IMR-90 (cell line): ENCODE data around the gene MCTP1. TPM values are rescaled to one million over a fixed set of nuclear protein-coding genes. Genes with fewer than 3 reads are reported as not detected.

Experiments used
- ATAC-seq: fragments of 200-7000 bp; cut with Tn5 transposase; 2 replicates; pipeline ENCODE4 v1.9.1; 2020; ENCODE audit warnings: low read depth, mild to moderate bottlenecking, moderate library complexity
- BruUV-seq: library from RNA; stranded (reverse); fragments of 400-500 nt; replicated peaks from 2 replicates; lab custom pipeline; 2021; lab: Mats Ljungman, UMichigan
- CTCF ChIA-PET: fragments of 300-600 bp; formaldehyde crosslinking; extraction: SDS; loops from one replicate; lab custom pipeline; 2021; ENCODE audit warnings: antibody characterized with exemption; lab: Yijun Ruan, JAX
- POLR2A ChIA-PET: fragments of 300-600 bp; sonication (Branson Sonifier 250); formaldehyde crosslinking; loops from one replicate; lab custom pipeline; 2022; ENCODE audit warnings: antibody characterized with exemption; ENCODE audit not compliant: unreplicated experiment; lab: Charles Lee
- DNase-seq: peaks from one replicate; pipeline ENCODE4 v3.0.0; 2013
- H2AFZ ChIP-seq: replicated peaks from 2 replicates; pipeline ENCODE3; 2013; ENCODE audit warnings: low read length, mild to moderate bottlenecking; ENCODE audit not compliant: poor library complexity
- H2AK5ac ChIP-seq: 2 replicates; pipeline ENCODE4 v1.6.1; 2013; ENCODE audit warnings: low read depth, low read length, inconsistent platforms
- H2AK9ac ChIP-seq: replicated peaks from 2 replicates; pipeline ENCODE3; 2013; ENCODE audit warnings: mild to moderate bottlenecking, low read depth, low read length, moderate library complexity; ENCODE audit not compliant: poor library complexity
- H2BK120ac ChIP-seq: 2 replicates; pipeline ENCODE4 v1.6.1; 2013; ENCODE audit warnings: low read depth, low read length, inconsistent platforms
- H2BK15ac ChIP-seq: 3 replicates; pipeline ENCODE4 v1.6.1; 2013; ENCODE audit warnings: low read depth, low read length, inconsistent platforms
- H2BK20ac ChIP-seq: 2 replicates; pipeline ENCODE4 v1.6.1; 2013; ENCODE audit warnings: low read depth, mild to moderate bottlenecking, inconsistent platforms, low read length, moderate library complexity
- H2BK5ac ChIP-seq: 2 replicates; pipeline ENCODE4 v1.6.1; 2013; ENCODE audit warnings: mild to moderate bottlenecking, low read depth, low read length, inconsistent platforms; ENCODE audit not compliant: poor library complexity, severe bottlenecking
- H3K14ac ChIP-seq: replicated peaks from 2 replicates; pipeline ENCODE4 v1.6.1; 2013; ENCODE audit warnings: low read depth, low read length, inconsistent platforms
- H3K18ac ChIP-seq: 2 replicates; pipeline ENCODE4 v1.6.1; 2013; ENCODE audit warnings: low read depth, low read length, control low read depth
- H3K23ac ChIP-seq: 2 replicates; pipeline ENCODE4 v1.6.1; 2013; ENCODE audit warnings: low read depth, low read length, inconsistent platforms
- H3K27ac ChIP-seq: 2 replicates; pipeline ENCODE4 v1.5.1; 2013; ENCODE audit warnings: mild to moderate bottlenecking, control low read depth, low read length; ENCODE audit not compliant: insufficient read depth
- H3K27me3 ChIP-seq: 2 replicates; pipeline ENCODE4 v1.6.1; 2013; ENCODE audit warnings: low read length; ENCODE audit not compliant: control insufficient read depth, insufficient read depth
- H3K36me3 ChIP-seq: 2 replicates; pipeline ENCODE4 v1.6.1; 2013; ENCODE audit warnings: low read length, mixed read lengths; ENCODE audit not compliant: control insufficient read depth, insufficient read depth
- H3K4ac ChIP-seq: 2 replicates; pipeline ENCODE4 v1.6.1; 2013; ENCODE audit warnings: low read depth, low read length, inconsistent platforms
- H3K4me1 ChIP-seq: 2 replicates; pipeline ENCODE4 v1.6.1; 2013; ENCODE audit warnings: low read length, mixed read lengths; ENCODE audit not compliant: control insufficient read depth, insufficient read depth
- H3K4me2 ChIP-seq: 2 replicates; pipeline ENCODE4 v1.6.1; 2013; ENCODE audit warnings: low read depth, mild to moderate bottlenecking, control low read depth, low read length, moderate library complexity
- H3K4me3 ChIP-seq: 2 replicates; pipeline ENCODE4 v1.5.1; 2013; ENCODE audit warnings: low read depth, mild to moderate bottlenecking, control low read depth, low read length, moderate library complexity; ENCODE audit not compliant: insufficient read depth
- H3K56ac ChIP-seq: 2 replicates; pipeline ENCODE4 v1.6.1; 2013; ENCODE audit warnings: low read length, inconsistent platforms; ENCODE audit not compliant: insufficient read depth; ENCODE audit errors: extremely low read depth
- H3K79me1 ChIP-seq, 2 experiments: 2 replicates each; pipeline ENCODE4 v1.6.1; 2013; ENCODE audit warnings: low read length in 2 of 2, inconsistent platforms in 1 of 2, low read depth in 1 of 2
- H3K9ac ChIP-seq: 2 replicates; pipeline ENCODE4 v1.6.1; 2013; ENCODE audit warnings: low read depth, low read length, control low read depth
- H3K9me1 ChIP-seq: 2 replicates; pipeline ENCODE4 v1.6.1; 2013; ENCODE audit warnings: low read length, inconsistent platforms; ENCODE audit not compliant: insufficient read depth
- H3K9me3 ChIP-seq: 2 replicates; pipeline ENCODE4 v1.6.1; 2013; ENCODE audit warnings: low read length; ENCODE audit not compliant: control insufficient read depth, insufficient read depth
- H4K20me1 ChIP-seq: 2 replicates; pipeline ENCODE4 v1.6.1; 2013; ENCODE audit warnings: low read length, inconsistent platforms; ENCODE audit not compliant: insufficient read depth
- H4K5ac ChIP-seq: 2 replicates; pipeline ENCODE4 v1.6.1; 2013; ENCODE audit warnings: mild to moderate bottlenecking, low read depth, low read length, control low read depth
- H4K8ac ChIP-seq, 2 experiments: 2 replicates each; pipeline ENCODE4 v1.6.1; 2013; ENCODE audit warnings: low read depth in 2 of 2, low read length in 2 of 2, control low read depth in 1 of 2, inconsistent platforms in 1 of 2
- H4K91ac ChIP-seq: 2 replicates; pipeline ENCODE4 v1.6.1; 2013; ENCODE audit warnings: low read depth, low read length, inconsistent platforms; ENCODE audit not compliant: insufficient read depth
- BHLHE40 ChIP-seq: fragments of 150-350 bp; IDR thresholded peaks from 2 replicates; pipeline ENCODE4 v1.6.1; 2016; ENCODE audit warnings: mild to moderate bottlenecking, low read depth, low read length
- CEBPB ChIP-seq: IDR thresholded peaks from 2 replicates; pipeline ENCODE4 v1.6.1; 2012; ENCODE audit warnings: low read depth, low read length, improper control_type of control experiment
- CHD1 ChIP-seq: IDR thresholded peaks from 2 replicates; pipeline ENCODE4 v1.6.1; 2012; ENCODE audit warnings: low read depth, low read length, improper control_type of control experiment
- CTCF ChIP-seq: conservative IDR thresholded peaks from 2 replicates; pipeline ENCODE4 v1.5.1; 2012; ENCODE audit warnings: mild to moderate bottlenecking, low read depth, low read length, improper control_type of control experiment
- ELK1 ChIP-seq: fragments of 150-350 bp; IDR thresholded peaks from 2 replicates; pipeline ENCODE4 v1.6.1; 2016; ENCODE audit warnings: low read depth, mild to moderate bottlenecking, low read length, moderate library complexity, borderline replicate concordance
- FOS ChIP-seq: fragments of 150-350 bp; IDR thresholded peaks from 2 replicates; pipeline ENCODE4 v1.6.1; 2016; ENCODE audit warnings: low read depth, low read length
- MAFK ChIP-seq: IDR thresholded peaks from 2 replicates; pipeline ENCODE4 v1.6.1; 2012; ENCODE audit warnings: low read depth, low read length, improper control_type of control experiment
- MAZ ChIP-seq: IDR thresholded peaks from 2 replicates; pipeline ENCODE4 v1.6.1; 2012; ENCODE audit warnings: low read depth, mild to moderate bottlenecking, low read length, improper control_type of control experiment, moderate library complexity, borderline replicate concordance
- MXI1 ChIP-seq: IDR thresholded peaks from 2 replicates; pipeline ENCODE4 v1.6.1; 2012; ENCODE audit warnings: low read depth, mild to moderate bottlenecking, low read length, moderate library complexity, borderline replicate concordance
- NFE2L2 ChIP-seq: fragments of 150-350 bp; IDR thresholded peaks from 2 replicates; pipeline ENCODE4 v1.6.1; 2016; ENCODE audit warnings: low read depth, mild to moderate bottlenecking, low read length
- POLR2A ChIP-seq: IDR thresholded peaks from 2 replicates; pipeline ENCODE4 v1.6.1; 2012; ENCODE audit warnings: mild to moderate bottlenecking, low read depth, low read length
- RAD21 ChIP-seq: IDR thresholded peaks from 2 replicates; pipeline ENCODE4 v1.6.1; 2012; ENCODE audit warnings: low read length, improper control_type of control experiment
- RCOR1 ChIP-seq: IDR thresholded peaks from 2 replicates; pipeline ENCODE4 v1.6.1; 2012; ENCODE audit warnings: mild to moderate bottlenecking, low read length, improper control_type of control experiment; ENCODE audit not compliant: insufficient replicate concordance
- RFX5 ChIP-seq: IDR thresholded peaks from 2 replicates; pipeline ENCODE4 v1.8.0; 2012; ENCODE audit warnings: low read depth, mild to moderate bottlenecking, low read length, moderate library complexity
- SMC3 ChIP-seq: fragments of 150-350 bp; IDR thresholded peaks from 2 replicates; pipeline ENCODE4 v1.6.1; 2016; ENCODE audit warnings: low read depth, mild to moderate bottlenecking, antibody characterized with exemption, low read length, moderate library complexity
- USF2 ChIP-seq: fragments of 150-350 bp; IDR thresholded peaks from 2 replicates; pipeline ENCODE4 v1.6.1; 2017; ENCODE audit warnings: mild to moderate bottlenecking, antibody characterized with exemption, low read length, low read depth
- WGBS, 2 experiments: methylation state at CpG; one replicate each; pipeline versions ENCODE4 v1.1.5 to v1.1.7; 2013; ENCODE audit warnings: missing lambda C conversion rate in 2 of 2; ENCODE audit not compliant: insufficient read length in 1 of 2; ENCODE audit errors: extremely low coverage in 2 of 2; 5-methylcytosine and 5-hydroxymethylcytosine counted together
- dilution Hi-C: fragments of 300-500 bp; cut with HindIII; formaldehyde crosslinking; loops from one replicate; pipeline ENCODE4 v1.14.3; 2018; ENCODE audit warnings: low sequenced_read_pairs; ENCODE audit not compliant: unreplicated experiment
- in situ Hi-C: fragments of 300-500 bp; cut with MboI; formaldehyde crosslinking; loops from 3 replicates; pipeline ENCODE4 v1.14.3; 2019; ENCODE audit warnings: low sequenced_read_pairs, inconsistent platforms, mixed read lengths
- intact Hi-C: fragments of 100-400 bp; cut with micrococcal nuclease; formaldehyde crosslinking; loops from 2 replicates; pipeline ENCODE4 v1.10.0; 2022
- polyA plus RNA-seq, 3 experiments: library from polyadenylated mRNA; depleted of rRNA; stranded (reverse); fragments of >200 nt; gene quantifications; 2 replicates each; pipeline ENCODE4 v1.2.3, GENCODE V29; 2012; ENCODE audit warnings: low replicate concordance in 1 of 3
- total RNA-seq: library from RNA; depleted of rRNA; stranded (reverse); fragments of >200 nt; gene quantifications from 2 replicates; pipeline ENCODE4 v1.2.3, GENCODE V29; 2012

The MCTP1 gene
- total and polyA plus RNA-seq, 2 of the 4 experiments (the other 2 are of a cell fraction): 0.21 TPM; not detected in 1

- no peak overlapping the region for H3K9ac ChIP-seq
Observed at GRCh38 chr5:94700592-94700991, 584.3 kb downstream of the MCTP1 start.

More at GRCh38 chr5:94700592-94700991, 584.3 kb downstream of the MCTP1 start:
- Histone ChIP-seq H3K36me3 (no peaks in the 10 kb centered on the region), H4K91ac (no peak overlapping the region), H3K27ac (no peak overlapping the region), H3K18ac (no peak overlapping the region), H3K79me1 (no peaks in the 10 kb centered on the region), H2AK5ac (no peak overlapping the region), H3K9me1 (no peaks in the 10 kb centered on the region), H3K14ac (no peak overlapping the region), H4K20me1 (no peaks in the 10 kb centered on the region), H2BK15ac (no peak overlapping the region), H3K27me3 (no peaks in the 10 kb centered on the region), H3K4me3 (no peak overlapping the region), H3K4me2 (no peak overlapping the region), H3K23ac (no peak overlapping the region), H2AFZ (no peak overlapping the region), H3K4me1 (no peaks in the 10 kb centered on the region), H2BK120ac (no peak overlapping the region), H3K4ac (no peak overlapping the region), H4K5ac (no peak overlapping the region), H2AK9ac (no peak overlapping the region), H2BK5ac (no peak overlapping the region), H3K56ac (no peak overlapping the region), H4K8ac (no peak overlapping the region), H2BK20ac (no peak overlapping the region), H3K9me3 (no peaks in the 10 kb centered on the region)
- ATAC-seq (no peak), DNase-seq (no peak)
- CTCF ChIA-PET: interaction anchor here (0.6 kb wide), 3 partner anchors 64 to 168 kb away, joined by 3 to 8 read pairs (median 3); no protein-coding TSS in a partner anchor
- dilution Hi-C loops: no loop called here
- no peak for TF ChIP-seq POLR2A
- TF ChIP-seq CHD1: no peak
- TF ChIP-seq CEBPB: no peak
- no peak for TF ChIP-seq FOS
- no peak for TF ChIP-seq RFX5
- no peak for TF ChIP-seq RAD21
- no peak for TF ChIP-seq RCOR1
- TF ChIP-seq ELK1: no peak
- TF ChIP-seq BHLHE40: no peak
- no peak for TF ChIP-seq SMC3
- TF ChIP-seq MAFK: no peak
- no peak for TF ChIP-seq MXI1
- TF ChIP-seq USF2: no peak
- no peak for TF ChIP-seq NFE2L2
- no peak for TF ChIP-seq MAZ
- no peak for TF ChIP-seq CTCF
- intact Hi-C loops: no loop called here
- in situ Hi-C loops: no loop called here
- no TSS peak for BruUV-seq
- no CpG with 5 or more reads among the region's 1 CpG for WGBS, 2 experiments
- POLR2A ChIA-PET: interaction anchor here (0.6 kb wide), 1 partner anchor 23 kb away, joined by 4 read pairs; no protein-coding TSS in a partner anchor
